Measurements from ENCODE around the gene GNB2. TPM values are rescaled to one million over a fixed set of nuclear protein-coding genes. Genes with fewer than 3 reads are reported as not detected.
"Not testable (repeated sequence)": the region's sequence is repeated elsewhere in the genome, so short reads cannot be mapped to it uniquely, and the experiment has no call there.

Gene GNB2
- total and polyA plus RNA-seq, 2 of the 8 experiments (the other 6 are each of a cell fraction or from before 2014, with no cell fraction given) = 157 to 260 TPM

GRCh38 chr7:100724364-100724763, 50.8 kb downstream of the GNB2 start:
- not testable (repeated sequence) for H2BK5ac ChIP-seq (ENCODE audit: low read depth, low read length); H2BK12ac ChIP-seq (ENCODE audit: low read depth, low read length); H3K14ac ChIP-seq (ENCODE audit: insufficient read length); H3K79me1 ChIP-seq (ENCODE audit: low read depth, low read length); H3K23me2 ChIP-seq (ENCODE audit: low read depth, low read length); H2BK15ac ChIP-seq (ENCODE audit: low read length); H3K4me2 ChIP-seq (ENCODE audit: insufficient read depth in 1 of 2, low read depth in 2 of 2, low read length in 2 of 2); H3K4me1 ChIP-seq (replicated peaks in 1 of 4; ENCODE audit: control insufficient read depth in 3 of 4, insufficient read depth in 4 of 4, low read length in 3 of 4); H2AFZ ChIP-seq (ENCODE audit: low read length); H4K20me1 ChIP-seq (replicated peaks in 1 of 2; ENCODE audit: control insufficient read depth in 1 of 2, insufficient read depth in 2 of 2, low read length in 2 of 2); H3K36me3 ChIP-seq (ENCODE audit: control insufficient read depth in 2 of 4, insufficient read depth in 4 of 4, low read length in 3 of 4); FAIRE-seq; H2AK5ac ChIP-seq (ENCODE audit: low read depth, low read length); H3K9me3 ChIP-seq (ENCODE audit: insufficient read depth in 2 of 2, low read depth in 1 of 2, low read length in 1 of 2); H3K18ac ChIP-seq (ENCODE audit: extremely low read depth, low read length); H3K27ac ChIP-seq (ENCODE audit: low read depth, low read length); H4K8ac ChIP-seq (ENCODE audit: extremely low read depth, insufficient read depth, low read length); H3K4ac ChIP-seq (replicated peaks; ENCODE audit: insufficient read length, low read depth, low read length); H4K91ac ChIP-seq (replicated peaks; ENCODE audit: insufficient read length, low read length); H3K9ac ChIP-seq (replicated peaks in 1 of 4; ENCODE audit: extremely low read depth in 1 of 4, low read depth in 3 of 4, low read length in 3 of 4); H4K5ac ChIP-seq (ENCODE audit: insufficient read length, low read depth, low read length); H2BK20ac ChIP-seq (ENCODE audit: low read length); H3K4me3 ChIP-seq (ENCODE audit: extremely low read depth in 1 of 4, insufficient read depth in 2 of 4, low read depth in 3 of 4, low read length in 4 of 4); H2BK120ac ChIP-seq (replicated peaks; ENCODE audit: low read depth, low read length); DNase-seq (ENCODE audit: low read depth in 1 of 2, low spot score in 2 of 2); H3K79me2 ChIP-seq (ENCODE audit: control insufficient read depth in 1 of 2, insufficient read depth in 2 of 2, low read length in 2 of 2); H3K23ac ChIP-seq (ENCODE audit: insufficient read length); H3K56ac ChIP-seq (replicated peaks; ENCODE audit: insufficient read length, low read depth, low read length)
- WGBS, 2 experiments (ENCODE audit: extremely low coverage in 1 of 2, insufficient coverage in 1 of 2, insufficient read length in 1 of 2, insufficient replicate concordance in 2 of 2, low coverage in 1 of 2, low lambda C conversion rate in 2 of 2, missing lambda C conversion rate in 1 of 2) = 95% methylated on average over 2 of the region's 2 CpGs; no CpG with 5 or more reads in 1 of the 2 experiments
- ChIA-PET CTCF (ENCODE audit: partially characterized antibody) (interaction anchor here (0.7 to 16.4 kb wide), 20 partner anchors 9 to 254 kb away, joined by 3 to 197 read pairs (median 4); partner anchors contain the start of genes POP7 and SLC12A9), POLR2A (ENCODE audit: partially characterized antibody) (interaction anchor here (0.8 to 1.6 kb wide), 4 partner anchors 17 to 112 kb away, joined by 3 to 6 read pairs (median 3); partner anchors contain the start of gene POP7)
- peaks cover 7 to 25% (median 24%) of the 10 kb centered on the region in 4 experiments for H3K27me3 ChIP-seq (replicated peaks in 1 of 4; ENCODE audit: control insufficient read depth in 3 of 4, extremely low read depth in 1 of 4, insufficient read depth in 3 of 4, low read length in 3 of 4)
